ENCODE measurements around the gene GALNTL6.

Gene GALNTL6

GRCh38 chr4:172808196-172808595, 995.0 kb downstream of the GALNTL6 start:
- no peak overlapping the region for H3K4me3 ChIP-seq (ENCODE audit: insufficient read depth, low read length, poor library complexity, severe bottlenecking)
- H3K27me3 ChIP-seq (ENCODE audit: low read length), result no peaks in the 10 kb centered on the region
- H3K36me3 ChIP-seq (ENCODE audit: low read length), result no peaks in the 10 kb centered on the region
- H4K20me1 ChIP-seq (ENCODE audit: low read depth, low read length), result no peaks in the 10 kb centered on the region
- no peaks in the 10 kb centered on the region for H3K9me2 ChIP-seq (replicated peaks; ENCODE audit: insufficient read depth, low read length)
- H3K9me3 ChIP-seq (ENCODE audit: insufficient read depth, low read length), result no peaks in the 10 kb centered on the region
- no peak overlapping the region for H3K27ac ChIP-seq (ENCODE audit: low read depth, low read length)
- no peak for TF ChIP-seq EZH2phosphoT487 (conservative IDR thresholded peaks at IDR 0.05; ENCODE audit: low read length)
- TF ChIP-seq, protein P1, sequence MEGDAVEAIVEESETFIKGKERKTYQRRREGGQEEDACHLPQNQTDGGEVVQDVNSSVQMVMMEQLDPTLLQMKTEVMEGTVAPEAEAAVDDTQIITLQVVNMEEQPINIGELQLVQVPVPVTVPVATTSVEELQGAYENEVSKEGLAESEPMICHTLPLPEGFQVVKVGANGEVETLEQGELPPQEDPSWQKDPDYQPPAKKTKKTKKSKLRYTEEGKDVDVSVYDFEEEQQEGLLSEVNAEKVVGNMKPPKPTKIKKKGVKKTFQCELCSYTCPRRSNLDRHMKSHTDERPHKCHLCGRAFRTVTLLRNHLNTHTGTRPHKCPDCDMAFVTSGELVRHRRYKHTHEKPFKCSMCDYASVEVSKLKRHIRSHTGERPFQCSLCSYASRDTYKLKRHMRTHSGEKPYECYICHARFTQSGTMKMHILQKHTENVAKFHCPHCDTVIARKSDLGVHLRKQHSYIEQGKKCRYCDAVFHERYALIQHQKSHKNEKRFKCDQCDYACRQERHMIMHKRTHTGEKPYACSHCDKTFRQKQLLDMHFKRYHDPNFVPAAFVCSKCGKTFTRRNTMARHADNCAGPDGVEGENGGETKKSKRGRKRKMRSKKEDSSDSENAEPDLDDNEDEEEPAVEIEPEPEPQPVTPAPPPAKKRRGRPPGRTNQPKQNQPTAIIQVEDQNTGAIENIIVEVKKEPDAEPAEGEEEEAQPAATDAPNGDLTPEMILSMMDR (IDR thresholded peaks at IDR 0.05; ENCODE audit: insufficient read depth, low read length, poor library complexity, severe bottlenecking), result no peak
- H3K9ac ChIP-seq (ENCODE audit: low read length), result no peak overlapping the region
- no peaks in the 10 kb centered on the region for H3F3A ChIP-seq (ENCODE audit: insufficient read depth)
- H3K4me2 ChIP-seq (ENCODE audit: low read depth, low read length, poor library complexity, severe bottlenecking), result no peak overlapping the region
- no peak overlapping the region for H2AFZ ChIP-seq (ENCODE audit: low read depth, low read length, severe bottlenecking)
- no peaks in the 10 kb centered on the region for H3K79me2 ChIP-seq (ENCODE audit: insufficient read depth, low read length)

GRCh38 chr4:172809319-172809718, 996.1 kb downstream of the GALNTL6 start:
- no peak overlapping the region for H2AFZ ChIP-seq (ENCODE audit: low read depth, low read length, severe bottlenecking)
- H3K79me2 ChIP-seq (ENCODE audit: insufficient read depth, low read length), result no peaks in the 10 kb centered on the region
- no peak overlapping the region for H3K9ac ChIP-seq (ENCODE audit: low read length)
- H3K4me3 ChIP-seq (ENCODE audit: insufficient read depth, low read length, poor library complexity, severe bottlenecking), result no peak overlapping the region
- H3F3A ChIP-seq (ENCODE audit: insufficient read depth), result no peaks in the 10 kb centered on the region
- no peaks in the 10 kb centered on the region for H3K27me3 ChIP-seq (ENCODE audit: low read length)
- H3K36me3 ChIP-seq (ENCODE audit: low read length), result no peaks in the 10 kb centered on the region
- no peaks in the 10 kb centered on the region for H3K9me2 ChIP-seq (replicated peaks; ENCODE audit: insufficient read depth, low read length)
- no peaks in the 10 kb centered on the region for H3K9me3 ChIP-seq (ENCODE audit: insufficient read depth, low read length)
- no peak overlapping the region for H3K4me2 ChIP-seq (ENCODE audit: low read depth, low read length, poor library complexity, severe bottlenecking)
- no peaks in the 10 kb centered on the region for H4K20me1 ChIP-seq (ENCODE audit: low read depth, low read length)
- TF ChIP-seq, protein P1 (IDR thresholded peaks at IDR 0.05; ENCODE audit: insufficient read depth, low read length, poor library complexity, severe bottlenecking), result no peak
- no peak for TF ChIP-seq EZH2phosphoT487 (conservative IDR thresholded peaks at IDR 0.05; ENCODE audit: low read length)
- H3K27ac ChIP-seq (ENCODE audit: low read depth, low read length), result no peak overlapping the region

GRCh38 chr4:172813359-172813923, 1000.2 kb downstream of the GALNTL6 start:
- H3K9me3 ChIP-seq (ENCODE audit: insufficient read depth, low read length), result no peaks in the 10 kb centered on the region
- H3F3A ChIP-seq (ENCODE audit: insufficient read depth), result no peaks in the 10 kb centered on the region
- no peaks in the 10 kb centered on the region for H3K27me3 ChIP-seq (ENCODE audit: low read length)
- H4K20me1 ChIP-seq (ENCODE audit: low read depth, low read length), result no peaks in the 10 kb centered on the region
- H3K9ac ChIP-seq (ENCODE audit: low read length), result no peak overlapping the region
- no peaks in the 10 kb centered on the region for H3K79me2 ChIP-seq (ENCODE audit: insufficient read depth, low read length)
- H2AFZ ChIP-seq (ENCODE audit: low read depth, low read length, severe bottlenecking), result no peak overlapping the region
- H3K36me3 ChIP-seq (ENCODE audit: low read length), result no peaks in the 10 kb centered on the region
- H3K9me2 ChIP-seq (replicated peaks; ENCODE audit: insufficient read depth, low read length), result no peaks in the 10 kb centered on the region
- no peak overlapping the region for H3K27ac ChIP-seq (ENCODE audit: low read depth, low read length)
- TF ChIP-seq, protein P1 (IDR thresholded peaks at IDR 0.05; ENCODE audit: insufficient read depth, low read length, poor library complexity, severe bottlenecking), result no peak
- no peak for TF ChIP-seq EZH2phosphoT487 (conservative IDR thresholded peaks at IDR 0.05; ENCODE audit: low read length)
- H3K4me3 ChIP-seq (ENCODE audit: insufficient read depth, low read length, poor library complexity, severe bottlenecking), result no peak overlapping the region
- no peak overlapping the region for H3K4me2 ChIP-seq (ENCODE audit: low read depth, low read length, poor library complexity, severe bottlenecking)
